IMR-90 (cell line): Measurements from ENCODE around the gene LENG1. TPM values are rescaled to one million over a fixed set of nuclear protein-coding genes. Genes with fewer than 3 reads are reported as not detected.

ENCODE experiments used
- ATAC-seq: fragments of 200-7000 bp; cut with Tn5 transposase; 2 replicates; pipeline ENCODE4 v1.9.1; 2020; ENCODE audit warnings: low read depth, mild to moderate bottlenecking, moderate library complexity
- BruUV-seq: library from RNA; stranded (reverse); fragments of 400-500 nt; replicated peaks from 2 replicates; lab custom pipeline; 2021; lab: Mats Ljungman, UMichigan
- CTCF ChIA-PET: fragments of 300-600 bp; formaldehyde crosslinking; extraction: SDS; loops from one replicate; lab custom pipeline; 2021; ENCODE audit warnings: antibody characterized with exemption; lab: Yijun Ruan, JAX
- POLR2A ChIA-PET: fragments of 300-600 bp; sonication (Branson Sonifier 250); formaldehyde crosslinking; loops from one replicate; lab custom pipeline; 2022; ENCODE audit warnings: antibody characterized with exemption; ENCODE audit not compliant: unreplicated experiment; lab: Charles Lee
- DNase-seq: peaks from one replicate; pipeline ENCODE4 v3.0.0; 2013
- H2AFZ ChIP-seq: replicated peaks from 2 replicates; pipeline ENCODE3; 2013; ENCODE audit warnings: low read length, mild to moderate bottlenecking; ENCODE audit not compliant: poor library complexity
- H2AK5ac ChIP-seq: 2 replicates; pipeline ENCODE4 v1.6.1; 2013; ENCODE audit warnings: low read depth, low read length, inconsistent platforms
- H2AK9ac ChIP-seq: replicated peaks from 2 replicates; pipeline ENCODE3; 2013; ENCODE audit warnings: mild to moderate bottlenecking, low read depth, low read length, moderate library complexity; ENCODE audit not compliant: poor library complexity
- H2BK120ac ChIP-seq: 2 replicates; pipeline ENCODE4 v1.6.1; 2013; ENCODE audit warnings: low read depth, low read length, inconsistent platforms
- H2BK15ac ChIP-seq: 3 replicates; pipeline ENCODE4 v1.6.1; 2013; ENCODE audit warnings: low read depth, low read length, inconsistent platforms
- H2BK20ac ChIP-seq: 2 replicates; pipeline ENCODE4 v1.6.1; 2013; ENCODE audit warnings: low read depth, mild to moderate bottlenecking, inconsistent platforms, low read length, moderate library complexity
- H2BK5ac ChIP-seq: 2 replicates; pipeline ENCODE4 v1.6.1; 2013; ENCODE audit warnings: mild to moderate bottlenecking, low read depth, low read length, inconsistent platforms; ENCODE audit not compliant: poor library complexity, severe bottlenecking
- H3K14ac ChIP-seq: replicated peaks from 2 replicates; pipeline ENCODE4 v1.6.1; 2013; ENCODE audit warnings: low read depth, low read length, inconsistent platforms
- H3K18ac ChIP-seq: 2 replicates; pipeline ENCODE4 v1.6.1; 2013; ENCODE audit warnings: low read depth, low read length, control low read depth
- H3K23ac ChIP-seq: 2 replicates; pipeline ENCODE4 v1.6.1; 2013; ENCODE audit warnings: low read depth, low read length, inconsistent platforms
- H3K27ac ChIP-seq: 2 replicates; pipeline ENCODE4 v1.5.1; 2013; ENCODE audit warnings: mild to moderate bottlenecking, control low read depth, low read length; ENCODE audit not compliant: insufficient read depth
- H3K27me3 ChIP-seq: 2 replicates; pipeline ENCODE4 v1.6.1; 2013; ENCODE audit warnings: low read length; ENCODE audit not compliant: control insufficient read depth, insufficient read depth
- H3K36me3 ChIP-seq: 2 replicates; pipeline ENCODE4 v1.6.1; 2013; ENCODE audit warnings: low read length, mixed read lengths; ENCODE audit not compliant: control insufficient read depth, insufficient read depth
- H3K4ac ChIP-seq: 2 replicates; pipeline ENCODE4 v1.6.1; 2013; ENCODE audit warnings: low read depth, low read length, inconsistent platforms
- H3K4me1 ChIP-seq: 2 replicates; pipeline ENCODE4 v1.6.1; 2013; ENCODE audit warnings: low read length, mixed read lengths; ENCODE audit not compliant: control insufficient read depth, insufficient read depth
- H3K4me2 ChIP-seq: 2 replicates; pipeline ENCODE4 v1.6.1; 2013; ENCODE audit warnings: low read depth, mild to moderate bottlenecking, control low read depth, low read length, moderate library complexity
- H3K4me3 ChIP-seq: 2 replicates; pipeline ENCODE4 v1.5.1; 2013; ENCODE audit warnings: low read depth, mild to moderate bottlenecking, control low read depth, low read length, moderate library complexity; ENCODE audit not compliant: insufficient read depth
- H3K56ac ChIP-seq: 2 replicates; pipeline ENCODE4 v1.6.1; 2013; ENCODE audit warnings: low read length, inconsistent platforms; ENCODE audit not compliant: insufficient read depth; ENCODE audit errors: extremely low read depth
- H3K79me1 ChIP-seq, 2 experiments: 2 replicates each; pipeline ENCODE4 v1.6.1; 2013; ENCODE audit warnings: low read length in 2 of 2, inconsistent platforms in 1 of 2, low read depth in 1 of 2
- H3K9ac ChIP-seq: 2 replicates; pipeline ENCODE4 v1.6.1; 2013; ENCODE audit warnings: low read depth, low read length, control low read depth
- H3K9me1 ChIP-seq: 2 replicates; pipeline ENCODE4 v1.6.1; 2013; ENCODE audit warnings: low read length, inconsistent platforms; ENCODE audit not compliant: insufficient read depth
- H3K9me3 ChIP-seq: 2 replicates; pipeline ENCODE4 v1.6.1; 2013; ENCODE audit warnings: low read length; ENCODE audit not compliant: control insufficient read depth, insufficient read depth
- H4K20me1 ChIP-seq: 2 replicates; pipeline ENCODE4 v1.6.1; 2013; ENCODE audit warnings: low read length, inconsistent platforms; ENCODE audit not compliant: insufficient read depth
- H4K5ac ChIP-seq: 2 replicates; pipeline ENCODE4 v1.6.1; 2013; ENCODE audit warnings: mild to moderate bottlenecking, low read depth, low read length, control low read depth
- H4K8ac ChIP-seq, 2 experiments: 2 replicates each; pipeline ENCODE4 v1.6.1; 2013; ENCODE audit warnings: low read depth in 2 of 2, low read length in 2 of 2, control low read depth in 1 of 2, inconsistent platforms in 1 of 2
- H4K91ac ChIP-seq: 2 replicates; pipeline ENCODE4 v1.6.1; 2013; ENCODE audit warnings: low read depth, low read length, inconsistent platforms; ENCODE audit not compliant: insufficient read depth
- CEBPB ChIP-seq: IDR thresholded peaks from 2 replicates; pipeline ENCODE4 v1.6.1; 2012; ENCODE audit warnings: low read depth, low read length, improper control_type of control experiment
- WGBS, 2 experiments: methylation state at CpG; one replicate each; pipeline versions ENCODE4 v1.1.5 to v1.1.7; 2013; ENCODE audit warnings: missing lambda C conversion rate in 2 of 2; ENCODE audit not compliant: insufficient read length in 1 of 2; ENCODE audit errors: extremely low coverage in 2 of 2; 5-methylcytosine and 5-hydroxymethylcytosine counted together
- dilution Hi-C: fragments of 300-500 bp; cut with HindIII; formaldehyde crosslinking; loops from one replicate; pipeline ENCODE4 v1.14.3; 2018; ENCODE audit warnings: low sequenced_read_pairs; ENCODE audit not compliant: unreplicated experiment
- in situ Hi-C: fragments of 300-500 bp; cut with MboI; formaldehyde crosslinking; loops from 3 replicates; pipeline ENCODE4 v1.14.3; 2019; ENCODE audit warnings: low sequenced_read_pairs, inconsistent platforms, mixed read lengths
- intact Hi-C: fragments of 100-400 bp; cut with micrococcal nuclease; formaldehyde crosslinking; loops from 2 replicates; pipeline ENCODE4 v1.10.0; 2022
- polyA plus RNA-seq, 3 experiments: library from polyadenylated mRNA; depleted of rRNA; stranded (reverse); fragments of >200 nt; gene quantifications; 2 replicates each; pipeline ENCODE4 v1.2.3, GENCODE V29; 2012; ENCODE audit warnings: low replicate concordance in 1 of 3
- total RNA-seq: library from RNA; depleted of rRNA; stranded (reverse); fragments of >200 nt; gene quantifications from 2 replicates; pipeline ENCODE4 v1.2.3, GENCODE V29; 2012

Gene LENG1
- total and polyA plus RNA-seq, 2 of the 4 experiments (the other 2 are of a cell fraction): 2.7 to 5.3 TPM

- WGBS, 2 experiments: 88% methylated on average over 8 of the region's 18 CpGs; no CpG with 5 or more reads in 1 of the 2 experiments
- Histone ChIP-seq H3K9me1 (no peaks in the 10 kb centered on the region; the same call in 1 of the 2 replicates), H2BK120ac (no peak overlapping the region), H4K8ac (no peak overlapping the region), H3K27ac (no peak overlapping the region), H3K4me2 (no peak overlapping the region), H2AK9ac (no peak overlapping the region), H3K79me1 (peaks cover 10 to 32% of the 10 kb centered on the region in 2 experiments; a peak in 3 of 4 replicates), H3K27me3 (no peaks in the 10 kb centered on the region), H3K14ac (no peak overlapping the region), H4K5ac (no peak overlapping the region), H3K18ac (no peak overlapping the region), H2AFZ (no peak overlapping the region), H4K91ac (no peak overlapping the region), H3K36me3 (peaks cover 60% of the 10 kb centered on the region), H2AK5ac (no peak overlapping the region), H2BK15ac (no peak overlapping the region), H3K4me1 (peaks cover 6% of the 10 kb centered on the region), H3K9ac (no peak overlapping the region), H3K56ac (no peak overlapping the region), H3K4ac (no peak overlapping the region), H3K23ac (no peak overlapping the region), H2BK5ac (no peak overlapping the region), H4K20me1 (peaks cover 7% of the 10 kb centered on the region; the same call in 1 of the 2 replicates), H3K9me3 (no peaks in the 10 kb centered on the region), H3K4me3 (no peak overlapping the region), H2BK20ac (no peak overlapping the region)
- in situ Hi-C loops (no loop called here), dilution Hi-C loops (no loop called here), intact Hi-C loops (loop anchor here (5.0 kb wide), 1 partner anchor 1128 kb away; the partner anchor contains the start of genes BRSK1 and HSPBP1)
- no peak for TF ChIP-seq CEBPB
- ChIA-PET CTCF (no interaction called here), POLR2A (no interaction called here)
- ATAC-seq (no peak), DNase-seq (no peak)
- BruUV-seq: no TSS peak
Observed at GRCh38 chr19:54154603-54155345, 4.7 kb downstream of the LENG1 start.
